CD4-positive, alpha-beta T cell treated with Interleukin-10 for 1 hour (primary cell): ENCODE results near the gene PLXNB2.

Experiments used
- DNase-seq: peaks from one replicate; pipeline ENCODE4 v3.0.0-alpha.2; 2020

The PLXNB2 gene

GRCh38 chr22:50310949-50311444 is 3.6 kb upstream of the PLXNB2 start:
- no peak for DNase-seq

- no peak for DNase-seq
These were observed 2.7 kb upstream of the PLXNB2 start for GRCh38 chr22:50310031-50310722.

- DNase-seq, result no peak
These were observed 2.1 kb upstream of the PLXNB2 start for GRCh38 chr22:50309601-50309991.

- no peak for DNase-seq
These were observed 1.6 kb upstream of the PLXNB2 start for GRCh38 chr22:50308986-50309600.

- no peak for DNase-seq
These were observed 1.1 kb upstream of the PLXNB2 start for GRCh38 chr22:50308597-50308935.

GRCh38 chr22:50307890-50308596 is 597 bp upstream of the PLXNB2 start:
- no peak for DNase-seq

- DNase-seq, result no peak
These were observed 1.4 kb downstream of the PLXNB2 start for GRCh38 chr22:50305923-50306566.

- DNase-seq, result no peak
These were observed 2.0 kb downstream of the PLXNB2 start for GRCh38 chr22:50305393-50305922.

GRCh38 chr22:50304528-50305392 is 2.7 kb downstream of the PLXNB2 start:
- DNase-seq, result no peak

- DNase-seq, result no peak
These were observed 3.5 kb downstream of the PLXNB2 start for GRCh38 chr22:50303848-50304527.

- DNase-seq, result no peak
These were observed 4.0 kb downstream of the PLXNB2 start for GRCh38 chr22:50303515-50303847.

GRCh38 chr22:50302564-50302963 is 4.9 kb downstream of the PLXNB2 start:
- no peak for DNase-seq

GRCh38 chr22:50302041-50302541 is 5.4 kb downstream of the PLXNB2 start:
- no peak for DNase-seq

GRCh38 chr22:50301581-50301991 is 5.9 kb downstream of the PLXNB2 start:
- no peak for DNase-seq

- no peak for DNase-seq
These were observed 6.7 kb downstream of the PLXNB2 start for GRCh38 chr22:50300620-50301257.

- DNase-seq, result no peak
These were observed 7.4 kb downstream of the PLXNB2 start for GRCh38 chr22:50299785-50300619.

GRCh38 chr22:50298937-50299784 is 8.3 kb downstream of the PLXNB2 start:
- no peak for DNase-seq

- DNase-seq, result no peak
These were observed 9.2 kb downstream of the PLXNB2 start for GRCh38 chr22:50298266-50298637.
